NCI-H1417 (cell line): Measurements from ENCODE around the gene B4GALNT3.

ENCODE experiments used
- DNase-seq, 3 experiments: peaks; one replicate each; lab custom pipeline; 2025; lab: John Stamatoyannopoulos, UW

Gene B4GALNT3

GRCh38 chr12:559208-559905, 99.6 kb downstream of the B4GALNT3 start:
- no peak for DNase-seq

- DNase-seq = no peak
Measured at GRCh38 chr12:559906-560455, 100.2 kb downstream of the B4GALNT3 start.

- DNase-seq = peak in 2 of 3 experiments; percentile 29 to 49
Measured at GRCh38 chr12:560691-561390, 101.1 kb downstream of the B4GALNT3 start.

- no peak for DNase-seq
Measured at GRCh38 chr12:561391-561705, 101.6 kb downstream of the B4GALNT3 start.

GRCh38 chr12:561908-562593, 102.3 kb downstream of the B4GALNT3 start:
- no peak for DNase-seq

GRCh38 chr12:562634-563033, 102.9 kb downstream of the B4GALNT3 start:
- no peak for DNase-seq

GRCh38 chr12:563250-563781, 103.6 kb downstream of the B4GALNT3 start:
- DNase-seq = no peak

GRCh38 chr12:563787-564298, 104.1 kb downstream of the B4GALNT3 start:
- DNase-seq = no peak

GRCh38 chr12:565161-565560, 105.4 kb downstream of the B4GALNT3 start:
- no peak for DNase-seq

- no peak for DNase-seq
Measured at GRCh38 chr12:565589-566105, 105.9 kb downstream of the B4GALNT3 start.

GRCh38 chr12:568486-568885, 108.7 kb downstream of the B4GALNT3 start:
- no peak for DNase-seq

GRCh38 chr12:569091-569676, 109.4 kb downstream of the B4GALNT3 start:
- DNase-seq = no peak

- peak; percentile 64 to 88 (median 83) for DNase-seq
Measured at GRCh38 chr12:569803-570434, 110.2 kb downstream of the B4GALNT3 start.

- DNase-seq = no peak
Measured at GRCh38 chr12:570435-570920, 110.7 kb downstream of the B4GALNT3 start.

GRCh38 chr12:570921-571794, 111.4 kb downstream of the B4GALNT3 start:
- DNase-seq = no peak

- no peak for DNase-seq
Measured at GRCh38 chr12:571795-572531, 112.2 kb downstream of the B4GALNT3 start.

GRCh38 chr12:572532-572899, 112.8 kb downstream of the B4GALNT3 start:
- DNase-seq = no peak

- DNase-seq = no peak
Measured at GRCh38 chr12:573232-573631, 113.5 kb downstream of the B4GALNT3 start.

- DNase-seq = no peak
Measured at GRCh38 chr12:574475-575128, 114.9 kb downstream of the B4GALNT3 start.
